ENCODE measurements around the gene STN1. TPM values are rescaled to one million over a fixed set of nuclear protein-coding genes. Genes with fewer than 3 reads are reported as not detected.
A peak's percentile ranks its signal among the peaks of the same experiment; 100 is the strongest.

STN1 gene
- total RNA-seq, 1 experiment from 2014 or later, result 20.0 TPM

- DNase-seq (ENCODE audit: low spot score), result no peak
These were observed 22.4 kb downstream of the STN1 start for GRCh38 chr10:103895411-103896186.

GRCh38 chr10:103894441-103894864 is 23.5 kb downstream of the STN1 start:
- no peak for DNase-seq (ENCODE audit: low spot score)

GRCh38 chr10:103893817-103894216 is 24.2 kb downstream of the STN1 start:
- DNase-seq (ENCODE audit: low spot score), result no peak

- DNase-seq (ENCODE audit: low spot score), result no peak
These were observed 25.8 kb downstream of the STN1 start for GRCh38 chr10:103892181-103892580.

GRCh38 chr10:103890688-103891087 is 27.3 kb downstream of the STN1 start:
- DNase-seq (ENCODE audit: low spot score), result no peak

- DNase-seq (ENCODE audit: low spot score), result peak; percentile 93
These were observed 27.8 kb downstream of the STN1 start for GRCh38 chr10:103890194-103890658.

GRCh38 chr10:103889121-103889720 is 28.8 kb downstream of the STN1 start:
- DNase-seq (ENCODE audit: low spot score), result no peak

GRCh38 chr10:103888113-103888841 is 29.7 kb downstream of the STN1 start:
- DNase-seq (ENCODE audit: low spot score), result peak; percentile 91

GRCh38 chr10:103885617-103886016 is 32.4 kb downstream of the STN1 start:
- no peak for DNase-seq (ENCODE audit: low spot score)

GRCh38 chr10:103884681-103885139 is 33.3 kb downstream of the STN1 start:
- DNase-seq (ENCODE audit: low spot score), result peak; percentile 86

GRCh38 chr10:103882285-103883007 is 35.5 kb downstream of the STN1 start:
- DNase-seq (ENCODE audit: low spot score), result no peak

GRCh38 chr10:103881416-103882284 is 36.3 kb downstream of the STN1 start:
- DNase-seq (ENCODE audit: low spot score), result no peak

GRCh38 chr10:103879831-103880230 is 38.2 kb downstream of the STN1 start:
- no peak for DNase-seq (ENCODE audit: low spot score)

GRCh38 chr10:103879409-103879808 is 38.6 kb downstream of the STN1 start:
- no peak for DNase-seq (ENCODE audit: low spot score)

GRCh38 chr10:103877861-103878260 is 40.1 kb downstream of the STN1 start:
- DNase-seq (ENCODE audit: low spot score), result no peak

GRCh38 chr10:103876155-103876554 is 41.8 kb downstream of the STN1 start:
- no peak for DNase-seq (ENCODE audit: low spot score)

GRCh38 chr10:103874730-103875129 is 43.3 kb downstream of the STN1 start:
- DNase-seq (ENCODE audit: low spot score), result no peak

GRCh38 chr10:103872137-103872931 is 45.6 kb downstream of the STN1 start:
- DNase-seq (ENCODE audit: low spot score), result no peak

GRCh38 chr10:103871006-103871405 is 47.0 kb downstream of the STN1 start:
- DNase-seq (ENCODE audit: low spot score), result peak; percentile 15

GRCh38 chr10:103870516-103870915 is 47.5 kb downstream of the STN1 start:
- DNase-seq (ENCODE audit: low spot score), result peak; percentile 21

All from HT-29 (cell line).